Thyroid gland (tissue), 4 donors: ENCODE data around the gene GLT8D1.

Experiments used
- POLR2A ChIP-seq, 2 donors: fragments of 450-650 bp; IDR thresholded peaks; one replicate each; pipeline ENCODE4 v1.6.1; 2017; ENCODE audit warnings: antibody characterized with exemption in 2 of 2, mild to moderate bottlenecking in 2 of 2, moderate library complexity in 1 of 2
- TF ChIP-seq, protein P1 (sequence below), 6 experiments: fragments of 200-600 bp in 3 of 6; fragments of 450-650 bp in 3 of 6; sonication (generic) in 3 of 6; IDR thresholded peaks; one replicate each; pipeline ENCODE4 v1.5.1; 2016 to 2019; ENCODE audit warnings: antibody characterized with exemption in 6 of 6, mild to moderate bottlenecking in 2 of 6, inconsistent platforms in 1 of 6, moderate library complexity in 1 of 6

DNA sequence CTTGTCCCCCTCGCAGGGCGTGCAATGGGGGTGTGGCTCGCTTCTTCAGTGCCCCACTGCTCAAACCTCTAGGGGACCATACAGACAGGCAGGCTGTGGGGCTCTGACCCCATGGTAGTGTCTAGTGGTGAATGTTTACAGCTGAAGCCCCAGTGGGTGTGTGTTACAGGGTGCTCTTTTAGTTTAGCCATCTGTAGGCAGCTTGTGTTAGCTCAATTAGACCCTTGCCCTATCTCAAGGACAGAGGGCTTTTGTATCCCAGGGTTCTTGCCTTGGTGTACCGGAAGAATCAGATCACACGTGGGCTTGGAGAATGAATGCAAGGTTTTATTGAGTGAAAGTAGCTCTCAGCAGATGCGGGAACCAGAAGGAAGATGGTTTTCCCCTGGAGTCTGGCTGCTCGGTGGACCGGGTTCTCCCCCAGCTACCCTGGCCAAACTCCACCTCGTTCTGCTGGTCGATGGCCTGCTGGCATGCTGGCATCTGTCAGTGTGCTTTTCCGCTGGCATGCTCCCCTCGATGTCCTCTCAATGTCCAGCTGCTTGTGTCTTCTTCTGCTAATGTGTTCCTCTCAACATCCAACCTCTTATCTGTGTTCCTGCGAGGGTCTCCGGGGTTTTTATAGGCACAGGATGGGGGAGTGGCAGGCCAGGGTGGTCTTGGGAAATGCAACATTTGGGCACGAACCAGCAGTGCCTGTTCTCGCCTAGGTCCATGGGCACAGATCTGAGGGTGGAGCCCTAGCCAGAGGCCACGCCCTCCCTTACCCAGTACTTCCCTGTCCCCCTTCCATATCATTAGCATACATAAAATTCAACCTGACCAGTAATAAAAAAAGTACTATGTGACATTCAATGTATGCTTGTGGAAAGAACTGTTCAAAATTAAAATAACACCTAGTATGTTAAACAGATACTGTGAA lies 7.0 kb upstream of the GLT8D1 start:
- TF ChIP-seq, protein P1, sequence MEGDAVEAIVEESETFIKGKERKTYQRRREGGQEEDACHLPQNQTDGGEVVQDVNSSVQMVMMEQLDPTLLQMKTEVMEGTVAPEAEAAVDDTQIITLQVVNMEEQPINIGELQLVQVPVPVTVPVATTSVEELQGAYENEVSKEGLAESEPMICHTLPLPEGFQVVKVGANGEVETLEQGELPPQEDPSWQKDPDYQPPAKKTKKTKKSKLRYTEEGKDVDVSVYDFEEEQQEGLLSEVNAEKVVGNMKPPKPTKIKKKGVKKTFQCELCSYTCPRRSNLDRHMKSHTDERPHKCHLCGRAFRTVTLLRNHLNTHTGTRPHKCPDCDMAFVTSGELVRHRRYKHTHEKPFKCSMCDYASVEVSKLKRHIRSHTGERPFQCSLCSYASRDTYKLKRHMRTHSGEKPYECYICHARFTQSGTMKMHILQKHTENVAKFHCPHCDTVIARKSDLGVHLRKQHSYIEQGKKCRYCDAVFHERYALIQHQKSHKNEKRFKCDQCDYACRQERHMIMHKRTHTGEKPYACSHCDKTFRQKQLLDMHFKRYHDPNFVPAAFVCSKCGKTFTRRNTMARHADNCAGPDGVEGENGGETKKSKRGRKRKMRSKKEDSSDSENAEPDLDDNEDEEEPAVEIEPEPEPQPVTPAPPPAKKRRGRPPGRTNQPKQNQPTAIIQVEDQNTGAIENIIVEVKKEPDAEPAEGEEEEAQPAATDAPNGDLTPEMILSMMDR (IDR thresholded peaks at IDR 0.05), result no peak
- TF ChIP-seq POLR2A (IDR thresholded peaks at IDR 0.05), result no peak
